GM23338 (cell line): ENCODE results near the gene SLC43A3. TPM values are rescaled to one million over a fixed set of nuclear protein-coding genes. Genes with fewer than 3 reads are reported as not detected.

Experiments
- ATAC-seq: fragments of 200-7000 bp; cut with Tn5 transposase; 3 replicates; pipeline ENCODE4 v1.9.1; 2020
- DNase-seq: peaks from one replicate; pipeline ENCODE4 v3.0.0-alpha.2; 2015; ENCODE audit warnings: low spot score
- H2AFZ ChIP-seq: fragments of 200-600 bp; sonication (generic); 2 replicates; pipeline ENCODE4 v1.8.0; 2016; ENCODE audit warnings: antibody characterized with exemption, mild to moderate bottlenecking, moderate library complexity
- H3F3A ChIP-seq: fragments of 200-600 bp; sonication (generic); replicated peaks from 2 replicates; pipeline ENCODE4 v1.8.0; 2017; ENCODE audit warnings: antibody characterized with exemption, mixed run types, low read depth
- H3K27ac ChIP-seq: fragments of 200-600 bp; sonication (generic); 2 replicates; pipeline ENCODE4 v1.6.1; 2016; ENCODE audit warnings: low read depth
- H3K27me3 ChIP-seq: fragments of 200-600 bp; sonication (generic); 2 replicates; pipeline ENCODE4 v1.8.0; 2016; ENCODE audit warnings: mild to moderate bottlenecking, mixed run types, moderate library complexity; ENCODE audit not compliant: insufficient read depth
- H3K36me3 ChIP-seq: fragments of 200-600 bp; sonication (generic); 2 replicates; pipeline ENCODE4 v1.8.0; 2016; ENCODE audit warnings: mild to moderate bottlenecking; ENCODE audit not compliant: insufficient read depth
- H3K4me1 ChIP-seq: fragments of 200-600 bp; sonication (generic); 2 replicates; pipeline ENCODE4 v1.8.0; 2016; ENCODE audit warnings: mild to moderate bottlenecking, moderate library complexity; ENCODE audit not compliant: insufficient read depth
- H3K4me2 ChIP-seq: fragments of 200-600 bp; sonication (generic); 2 replicates; pipeline ENCODE4 v1.7.1; 2017; ENCODE audit warnings: mixed run types
- H3K4me3 ChIP-seq: fragments of 200-600 bp; sonication (generic); 2 replicates; pipeline ENCODE4 v1.6.1; 2016; ENCODE audit warnings: mixed run types
- H3K79me2 ChIP-seq: fragments of 200-600 bp; sonication (generic); replicated peaks from 2 replicates; pipeline ENCODE4 v1.8.0; 2017; ENCODE audit warnings: mild to moderate bottlenecking; ENCODE audit not compliant: insufficient read depth
- H3K9me2 ChIP-seq: fragments of 200-600 bp; sonication (generic); 2 replicates; pipeline ENCODE4 v1.8.0; 2017; ENCODE audit not compliant: insufficient read depth
- H4K20me1 ChIP-seq: fragments of 200-600 bp; sonication (generic); replicated peaks from 2 replicates; pipeline ENCODE4 v1.8.0; 2017; ENCODE audit warnings: mild to moderate bottlenecking; ENCODE audit not compliant: insufficient read depth
- H3K27ac Mint-ChIP-seq: 2 replicates; pipeline ENCODE4 v1.8.0; 2020; ENCODE audit warnings: inconsistent platforms, mild to moderate bottlenecking, moderate library complexity, mixed read lengths
- H3K27me3 Mint-ChIP-seq: 3 replicates; pipeline ENCODE4 v1.8.0; 2022; ENCODE audit warnings: low read depth, mild to moderate bottlenecking, moderate library complexity, mixed read lengths, inconsistent platforms; ENCODE audit not compliant: insufficient read depth, poor library complexity
- H3K36me3 Mint-ChIP-seq: 3 replicates; pipeline ENCODE4 v1.8.0; 2021; ENCODE audit warnings: low read depth, mild to moderate bottlenecking, inconsistent platforms, moderate library complexity, mixed read lengths
- H3K4me1 Mint-ChIP-seq: 3 replicates; pipeline ENCODE4 v1.8.0; 2020; ENCODE audit warnings: mild to moderate bottlenecking, inconsistent platforms, mixed read lengths
- H3K4me3 Mint-ChIP-seq: 3 replicates; pipeline ENCODE4 v1.8.0; 2021; ENCODE audit warnings: moderate library complexity, mild to moderate bottlenecking, inconsistent platforms, mixed read lengths
- H3K9me3 Mint-ChIP-seq: 3 replicates; pipeline ENCODE4 v1.8.0; 2020; ENCODE audit warnings: moderate library complexity, mild to moderate bottlenecking, inconsistent platforms, mixed read lengths
- CREB1 ChIP-seq: fragments of 250-450 bp; sonication (Bioruptor Pico); IDR thresholded peaks from 2 replicates; pipeline ENCODE4 v1.5.0; 2020; ENCODE audit warnings: low read depth, mild to moderate bottlenecking, moderate library complexity
- ETS1 ChIP-seq: IDR thresholded peaks from 2 replicates; pipeline ENCODE4 v1.6.1; 2016; ENCODE audit warnings: antibody characterized with exemption
- EZH2 ChIP-seq: fragments of 200-600 bp; sonication (generic); IDR thresholded peaks from one replicate; pipeline ENCODE4 v1.8.0; 2017; ENCODE audit warnings: antibody characterized with exemption, mild to moderate bottlenecking, low read depth; ENCODE audit not compliant: unreplicated experiment
- EZH2phosphoT487 ChIP-seq: fragments of 200-600 bp; sonication (generic); IDR thresholded peaks from one replicate; pipeline ENCODE4 v1.8.1; 2018; ENCODE audit warnings: antibody characterized with exemption; ENCODE audit not compliant: unreplicated experiment
- JUNB ChIP-seq: IDR thresholded peaks from one replicate; pipeline ENCODE4 v1.6.1; 2016; ENCODE audit warnings: antibody characterized with exemption; ENCODE audit not compliant: unreplicated experiment
- NANOG ChIP-seq: IDR thresholded peaks from 2 replicates; pipeline ENCODE4 v1.6.1; 2016; ENCODE audit warnings: antibody characterized with exemption, borderline replicate concordance
- POLR2AphosphoS5 ChIP-seq: IDR thresholded peaks from 2 replicates; pipeline ENCODE4 v1.6.1; 2016; ENCODE audit warnings: antibody characterized with exemption, low read depth
- REST ChIP-seq: IDR thresholded peaks from one replicate; pipeline ENCODE4 v1.6.1; 2018; ENCODE audit warnings: antibody characterized with exemption; ENCODE audit not compliant: unreplicated experiment
- STAT1 ChIP-seq: IDR thresholded peaks from one replicate; pipeline ENCODE4 v1.6.1; 2016; ENCODE audit warnings: antibody characterized with exemption; ENCODE audit not compliant: unreplicated experiment
- ZNF114 ChIP-seq: fragments of 250-450 bp; sonication (Bioruptor Pico); IDR thresholded peaks from 2 replicates; pipeline ENCODE4 v1.5.0; 2020; ENCODE audit warnings: mild to moderate bottlenecking, moderate library complexity
- ZNF331 ChIP-seq: fragments of 250-450 bp; sonication (Bioruptor Pico); IDR thresholded peaks from 2 replicates; pipeline ENCODE4 v1.5.0; 2020; ENCODE audit warnings: low read depth, mild to moderate bottlenecking, moderate library complexity
- ZNF462 ChIP-seq: fragments of 250-450 bp; sonication (Bioruptor Pico); IDR thresholded peaks from 2 replicates; pipeline ENCODE4 v1.5.0; 2020; ENCODE audit warnings: mild to moderate bottlenecking, moderate library complexity
- polyA plus RNA-seq: library from polyadenylated mRNA; unstranded; fragments of >200 nt; fragmentation: Nextera tagmentation; extraction: Ambion mirVana; gene quantifications from 2 replicates; pipeline ENCODE4 v1.2.1, GENCODE V29; 2016
- total RNA-seq: library from RNA; depleted of rRNA; stranded (reverse); fragments of >200 nt; shearing (Covaris generic); gene quantifications from 2 replicates; pipeline ENCODE4 v1.2.3, GENCODE V29; 2014
- TF ChIP-seq, protein P1 (sequence below), 2 experiments: fragments of 200-600 bp in 1 of 2; sonication (generic) in 1 of 2; conservative IDR thresholded peaks; 2 replicates each; pipeline versions ENCODE4 v1.5.1 to v1.6.1; 2016 to 2017; ENCODE audit warnings: antibody characterized with exemption in 2 of 2, low read depth in 2 of 2, mild to moderate bottlenecking in 2 of 2, moderate library complexity in 1 of 2

SLC43A3 gene
- total and polyA plus RNA-seq, 2 experiments from 2014 or later, result 14.3 to 24.8 TPM

DNA sequence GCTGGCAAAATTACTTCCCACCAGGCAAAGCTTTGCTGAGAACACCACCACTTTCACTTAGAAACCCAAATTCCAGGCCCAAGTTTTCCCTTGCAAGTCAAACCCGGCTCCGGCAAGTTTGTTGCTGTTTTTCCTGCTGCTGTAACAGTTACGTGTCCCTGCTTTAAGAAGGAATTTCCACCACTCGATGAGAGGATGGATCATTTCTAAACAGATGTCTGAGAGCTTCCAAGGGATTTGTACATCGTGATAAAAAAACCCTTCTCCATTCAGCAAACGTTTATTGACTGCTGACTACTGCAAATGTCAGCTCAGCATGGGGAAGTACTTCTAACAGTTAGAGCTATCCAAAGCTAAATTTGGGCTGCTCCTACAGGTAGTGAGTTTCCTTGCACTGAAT is 69.1 kb downstream of the SLC43A3 start:
- no peak for ATAC-seq

More for the DNA sequence above, 69.1 kb downstream of the SLC43A3 start:
- Histone ChIP-seq H4K20me1 (no peaks in the 10 kb centered on the region), H3K4me1 (peaks cover 11% of the 10 kb centered on the region; the same call in 1 of the 2 replicates), H3K79me2 (no peaks in the 10 kb centered on the region), H3K27me3 (no peaks in the 10 kb centered on the region), H3K4me2 (no peak overlapping the region), H3K36me3 (no peaks in the 10 kb centered on the region), H3F3A (no peaks in the 10 kb centered on the region), H3K4me3 (no peak overlapping the region), H3K27ac (no peak overlapping the region), H3K9me2 (no peaks in the 10 kb centered on the region), H2AFZ (no peak overlapping the region)
- Mint-ChIP-seq H3K36me3 (no peaks in the 10 kb centered on the region), H3K9me3 (no peaks in the 10 kb centered on the region), H3K4me1 (peaks cover 10% of the 10 kb centered on the region; the same call in 2 of the 3 replicates), H3K27ac (no peak overlapping the region), H3K4me3 (no peak overlapping the region), H3K27me3 (peaks cover 3% of the 10 kb centered on the region)
- DNase-seq, result no peak
- TF ChIP-seq JUNB, result no peak
- no peak for TF ChIP-seq REST
- no peak for TF ChIP-seq STAT1
- TF ChIP-seq, protein P1, sequence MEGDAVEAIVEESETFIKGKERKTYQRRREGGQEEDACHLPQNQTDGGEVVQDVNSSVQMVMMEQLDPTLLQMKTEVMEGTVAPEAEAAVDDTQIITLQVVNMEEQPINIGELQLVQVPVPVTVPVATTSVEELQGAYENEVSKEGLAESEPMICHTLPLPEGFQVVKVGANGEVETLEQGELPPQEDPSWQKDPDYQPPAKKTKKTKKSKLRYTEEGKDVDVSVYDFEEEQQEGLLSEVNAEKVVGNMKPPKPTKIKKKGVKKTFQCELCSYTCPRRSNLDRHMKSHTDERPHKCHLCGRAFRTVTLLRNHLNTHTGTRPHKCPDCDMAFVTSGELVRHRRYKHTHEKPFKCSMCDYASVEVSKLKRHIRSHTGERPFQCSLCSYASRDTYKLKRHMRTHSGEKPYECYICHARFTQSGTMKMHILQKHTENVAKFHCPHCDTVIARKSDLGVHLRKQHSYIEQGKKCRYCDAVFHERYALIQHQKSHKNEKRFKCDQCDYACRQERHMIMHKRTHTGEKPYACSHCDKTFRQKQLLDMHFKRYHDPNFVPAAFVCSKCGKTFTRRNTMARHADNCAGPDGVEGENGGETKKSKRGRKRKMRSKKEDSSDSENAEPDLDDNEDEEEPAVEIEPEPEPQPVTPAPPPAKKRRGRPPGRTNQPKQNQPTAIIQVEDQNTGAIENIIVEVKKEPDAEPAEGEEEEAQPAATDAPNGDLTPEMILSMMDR (conservative IDR thresholded peaks at IDR 0.05; ENCODE audit: low read depth in 2 of 2), result no peak
- TF ChIP-seq EZH2, result no peak
- no peak for TF ChIP-seq ZNF331 (CRISPR knock-in tag)
- no peak for TF ChIP-seq POLR2AphosphoS5
- TF ChIP-seq ETS1, result no peak
- TF ChIP-seq EZH2phosphoT487, result no peak
- TF ChIP-seq ZNF462, result no peak
- TF ChIP-seq ZNF114, result no peak
- no peak for TF ChIP-seq NANOG
- TF ChIP-seq CREB1 (CRISPR knock-in tag), result no peak
